Measurements from ENCODE around the gene IQSEC1. TPM values are rescaled to one million over a fixed set of nuclear protein-coding genes. Genes with fewer than 3 reads are reported as not detected.

Gene IQSEC1
- total RNA-seq, 2 donors from 2014 or later, result 31.2 to 53.5 TPM

DNA sequence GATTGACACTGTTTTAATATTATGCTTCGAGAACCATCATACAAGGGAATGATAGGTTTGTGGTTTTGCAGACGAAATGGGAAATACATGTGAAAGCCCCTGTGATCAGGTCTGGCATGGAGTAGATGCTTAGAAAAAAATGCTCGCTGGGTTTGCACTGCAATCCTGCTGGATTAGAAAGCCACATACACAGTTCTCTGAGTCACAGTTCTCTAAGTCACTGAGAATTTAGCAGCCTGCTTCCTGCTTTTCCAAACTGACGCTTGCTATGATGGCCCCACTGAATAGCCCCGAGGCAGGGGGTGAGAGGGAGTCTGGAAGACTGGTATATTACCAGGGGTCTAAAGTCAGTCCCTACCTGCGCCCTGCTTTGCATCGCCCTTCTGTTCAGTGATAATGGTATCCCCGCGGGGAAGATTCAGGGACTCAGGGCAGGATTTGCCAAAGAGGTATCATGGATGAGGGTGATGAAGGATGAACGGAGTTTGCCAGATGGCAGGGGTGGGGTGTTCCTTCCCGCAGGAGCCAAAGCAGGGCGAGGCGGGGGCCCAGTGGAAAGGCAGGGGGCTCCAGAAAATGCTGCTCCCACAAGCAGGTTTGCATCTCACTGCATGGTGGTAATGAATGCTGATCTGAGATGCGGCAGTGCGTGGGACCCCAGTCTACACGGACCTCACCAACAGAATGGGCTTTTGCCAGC lies 82.3 kb downstream of the IQSEC1 start:
- Mint-ChIP-seq H3K4me3 (no peak overlapping the region), H3K9me3 (no peaks in the 10 kb centered on the region)

DNA sequence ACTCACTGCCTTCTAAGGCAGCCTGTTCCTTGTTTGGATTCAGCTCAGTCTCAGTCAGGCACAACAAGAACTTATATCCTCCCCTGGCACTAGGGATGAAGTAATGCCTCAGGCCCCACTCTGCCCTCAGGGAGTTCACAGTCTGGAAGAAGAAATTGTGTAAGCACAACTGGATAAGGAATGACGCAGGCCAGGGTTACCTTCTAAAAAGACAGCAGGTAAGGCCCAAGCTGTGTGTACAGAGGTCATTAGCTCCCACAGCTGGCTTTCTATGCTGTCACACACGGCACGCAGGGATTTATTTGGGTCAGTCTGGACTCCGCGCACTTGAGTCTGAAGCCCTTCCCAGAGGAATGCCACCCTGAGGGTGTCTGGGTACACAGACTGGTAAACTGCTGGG lies 82.9 kb downstream of the IQSEC1 start:
- Mint-ChIP-seq H3K4me3 (no peak overlapping the region), H3K4me1 (ENCODE audit: low read depth) (peaks cover 22% of the 10 kb centered on the region), H3K9me3 (no peaks in the 10 kb centered on the region), H3K27ac (no peak overlapping the region), H3K36me3 (ENCODE audit: insufficient read depth in 2 of 2) (no peaks in the 10 kb centered on the region), H3K27me3 (ENCODE audit: low read depth) (no peaks in the 10 kb centered on the region)
- no peak for ATAC-seq (replicated peaks in 1 of 2)
- DNase-seq, result no peak

More for the DNA sequence above, 82.3 kb downstream of the IQSEC1 start:
- H3K27me3 Mint-ChIP-seq (ENCODE audit: low read depth), result no peaks in the 10 kb centered on the region
- no peak overlapping the region for H3K27ac Mint-ChIP-seq
- H3K4me1 Mint-ChIP-seq (ENCODE audit: low read depth), result peaks cover 28% of the 10 kb centered on the region
- H3K36me3 Mint-ChIP-seq (ENCODE audit: insufficient read depth in 2 of 2), result no peaks in the 10 kb centered on the region
- no peak for DNase-seq
- no peak for ATAC-seq (replicated peaks in 1 of 2)

DNA sequence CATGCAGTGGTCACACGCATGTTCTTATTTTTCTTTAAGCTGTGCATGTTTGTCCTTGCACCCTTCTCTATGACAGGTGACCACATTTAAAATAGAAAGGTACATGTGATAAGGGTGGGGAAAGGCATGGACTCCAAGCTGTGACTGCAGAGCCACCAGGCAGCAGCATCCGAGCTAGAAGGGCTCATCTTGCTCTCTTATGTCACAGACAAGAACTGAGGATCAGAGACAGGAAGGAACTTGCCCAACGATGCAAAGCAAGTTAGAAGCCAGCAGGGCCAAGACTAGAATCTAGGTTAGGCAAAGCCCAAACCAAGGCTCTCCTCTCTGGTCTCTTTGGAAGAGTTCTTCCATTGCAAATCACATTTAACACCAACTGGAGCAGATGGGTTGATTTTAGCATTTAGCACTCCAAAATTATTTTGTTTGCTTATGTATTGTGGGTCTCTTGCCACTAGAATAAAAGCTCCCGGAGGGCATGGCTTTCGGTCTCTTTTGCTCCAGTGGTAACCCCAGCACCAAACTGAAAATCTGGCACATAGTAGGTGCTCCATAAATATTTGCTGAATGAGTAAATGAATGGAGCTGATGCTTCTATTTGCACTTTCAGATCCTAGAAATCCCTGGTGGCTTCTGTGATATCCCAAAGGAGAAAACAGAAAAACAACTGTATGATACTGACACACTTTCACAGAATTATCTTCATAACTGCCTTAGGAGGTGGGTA lies 84.3 kb downstream of the IQSEC1 start:
- no peak overlapping the region for H3K4me3 Mint-ChIP-seq
- DNase-seq (no peak), ATAC-seq (replicated peaks in 1 of 2) (no peak)
- no peak overlapping the region for H3K27ac Mint-ChIP-seq
- peaks cover 21% of the 10 kb centered on the region for H3K4me1 Mint-ChIP-seq (ENCODE audit: low read depth)
- H3K9me3 Mint-ChIP-seq, result no peaks in the 10 kb centered on the region
- no peaks in the 10 kb centered on the region for H3K36me3 Mint-ChIP-seq (ENCODE audit: insufficient read depth in 2 of 2)
- H3K27me3 Mint-ChIP-seq (ENCODE audit: low read depth), result no peaks in the 10 kb centered on the region

DNA sequence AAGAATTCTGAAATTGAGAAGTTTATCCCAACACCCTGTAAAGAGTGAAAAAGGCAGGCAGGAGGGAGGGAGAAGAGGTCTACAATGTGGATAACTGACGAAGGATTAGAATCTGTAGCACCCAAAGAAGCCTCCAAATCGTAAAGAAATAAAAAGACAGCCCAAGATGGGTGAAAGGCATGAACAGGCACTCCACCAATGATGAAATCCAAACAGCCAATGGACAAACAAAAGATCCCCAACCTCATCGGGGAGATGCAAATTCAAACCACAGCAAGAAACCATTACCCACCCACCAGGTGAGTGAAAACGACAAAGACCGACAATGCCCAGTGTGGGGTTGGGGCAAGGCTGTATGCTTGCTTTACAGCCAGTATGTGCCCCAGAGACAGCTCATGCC lies 85.6 kb downstream of the IQSEC1 start:
- H3K36me3 Mint-ChIP-seq (ENCODE audit: insufficient read depth in 2 of 2), result no peaks in the 10 kb centered on the region
- peaks cover 34% of the 10 kb centered on the region for H3K4me1 Mint-ChIP-seq (ENCODE audit: low read depth)
- H3K9me3 Mint-ChIP-seq, result no peaks in the 10 kb centered on the region
- no peak overlapping the region for H3K4me3 Mint-ChIP-seq
- no peaks in the 10 kb centered on the region for H3K27me3 Mint-ChIP-seq (ENCODE audit: low read depth)
- H3K27ac Mint-ChIP-seq, result no peak overlapping the region
- ATAC-seq (replicated peaks in 1 of 2) (no peak), DNase-seq (no peak)

DNA sequence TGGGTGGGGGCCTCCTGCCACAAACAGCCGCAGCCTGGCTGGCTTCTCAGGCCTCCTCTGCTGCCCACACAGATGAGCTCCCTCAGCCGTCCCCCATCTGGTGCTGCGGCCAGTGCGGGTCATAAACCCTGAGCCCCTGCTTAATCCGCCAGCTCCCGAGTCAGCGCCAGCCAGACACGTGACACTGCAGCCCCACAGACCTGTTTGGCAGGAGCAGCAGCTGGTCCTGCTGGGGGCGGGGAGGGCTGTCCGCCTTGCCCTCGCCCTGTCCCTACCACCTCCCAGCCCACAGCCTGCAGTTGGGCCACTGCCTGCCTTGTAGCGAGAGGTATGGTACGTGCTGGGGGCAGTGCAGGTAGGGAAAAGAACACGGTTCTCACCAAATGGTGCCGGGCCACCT lies 86.2 kb downstream of the IQSEC1 start:
- no peak for DNase-seq
- Mint-ChIP-seq H3K4me1 (ENCODE audit: low read depth) (peaks cover 40% of the 10 kb centered on the region), H3K27ac (no peak overlapping the region)

DNA sequence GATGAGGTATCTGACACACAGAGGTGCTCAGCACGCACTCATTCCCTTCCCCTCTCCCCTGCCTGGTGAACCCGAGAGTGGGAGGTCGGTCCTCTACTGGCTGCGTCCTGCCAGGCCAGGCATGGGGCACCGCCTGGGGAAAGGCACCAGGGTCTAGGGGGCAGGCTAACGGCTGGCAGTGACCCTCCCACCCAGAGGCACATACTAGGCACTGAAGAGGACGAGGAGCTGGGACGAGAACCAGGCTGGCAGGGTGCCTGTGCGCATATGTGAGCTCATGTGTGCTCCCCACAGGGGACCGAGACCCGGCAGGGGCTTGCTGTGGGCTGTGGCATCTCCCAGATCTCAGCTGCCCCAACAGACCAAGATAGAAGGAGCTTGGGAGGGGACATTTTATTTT lies 86.7 kb downstream of the IQSEC1 start:
- Mint-ChIP-seq H3K27ac (no peak overlapping the region), H3K9me3 (no peaks in the 10 kb centered on the region), H3K4me1 (ENCODE audit: low read depth) (peaks cover 43% of the 10 kb centered on the region), H3K4me3 (no peak overlapping the region), H3K27me3 (ENCODE audit: low read depth) (no peaks in the 10 kb centered on the region), H3K36me3 (ENCODE audit: insufficient read depth in 2 of 2) (no peaks in the 10 kb centered on the region)
- ATAC-seq (replicated peaks in 1 of 2), result no peak
- DNase-seq, result no peak

More for the DNA sequence above, 86.2 kb downstream of the IQSEC1 start:
- ATAC-seq (replicated peaks in 1 of 2), result no peak
- Mint-ChIP-seq H3K9me3 (no peaks in the 10 kb centered on the region), H3K27me3 (ENCODE audit: low read depth) (no peaks in the 10 kb centered on the region), H3K4me3 (no peak overlapping the region), H3K36me3 (ENCODE audit: insufficient read depth in 2 of 2) (no peaks in the 10 kb centered on the region)

DNA sequence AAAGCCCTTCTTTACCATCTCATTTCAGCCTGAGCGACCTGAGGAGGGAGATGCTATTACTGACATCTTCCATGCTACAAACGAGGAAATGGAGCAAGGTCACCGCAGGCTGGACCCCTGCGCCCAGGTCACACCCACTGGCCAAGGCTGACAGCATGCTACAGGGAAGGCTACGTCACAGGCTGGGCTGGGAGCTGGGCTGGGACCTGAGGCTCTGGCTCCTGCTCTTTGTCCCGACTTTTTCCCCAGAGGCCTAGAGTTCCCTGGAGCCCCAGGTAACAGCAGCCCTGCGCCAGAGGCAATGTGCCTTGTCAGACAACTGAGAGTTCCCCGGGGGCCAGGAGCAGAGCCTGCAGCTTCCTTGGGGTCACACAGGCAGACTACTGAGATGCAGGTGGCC lies 87.2 kb downstream of the IQSEC1 start:
- DNase-seq (no peak), ATAC-seq (replicated peaks in 1 of 2) (no peak)
- H3K27me3 Mint-ChIP-seq (ENCODE audit: low read depth), result no peaks in the 10 kb centered on the region
- H3K4me3 Mint-ChIP-seq, result no peak overlapping the region
- peaks cover 42% of the 10 kb centered on the region for H3K4me1 Mint-ChIP-seq (ENCODE audit: low read depth)
- no peaks in the 10 kb centered on the region for H3K9me3 Mint-ChIP-seq
- H3K27ac Mint-ChIP-seq, result no peak overlapping the region
- no peaks in the 10 kb centered on the region for H3K36me3 Mint-ChIP-seq (ENCODE audit: insufficient read depth in 2 of 2)

DNA sequence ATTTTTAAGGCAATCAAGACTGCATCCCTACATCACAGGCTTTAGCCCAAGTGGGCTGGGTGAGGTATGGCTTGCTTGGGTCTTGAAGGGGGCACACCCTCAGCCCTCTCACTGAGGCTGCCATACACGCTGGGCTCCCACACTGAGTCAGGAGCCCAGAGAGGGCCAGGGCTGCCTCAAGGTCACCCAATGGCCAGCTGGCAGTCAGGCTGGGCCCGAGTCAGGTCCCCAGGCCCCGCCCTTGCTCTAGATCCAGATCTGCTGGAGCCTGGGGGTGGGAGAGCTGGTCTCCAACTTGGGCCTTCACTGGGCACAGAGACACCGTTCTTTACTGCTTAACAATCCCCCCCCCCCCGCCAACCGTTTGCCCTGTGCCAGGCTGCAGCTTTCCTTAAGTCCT lies 88.1 kb downstream of the IQSEC1 start:
- no peaks in the 10 kb centered on the region for H3K9me3 Mint-ChIP-seq
- H3K36me3 Mint-ChIP-seq (ENCODE audit: insufficient read depth in 2 of 2), result no peaks in the 10 kb centered on the region
- H3K4me1 Mint-ChIP-seq (ENCODE audit: low read depth), result peaks cover 37% of the 10 kb centered on the region
- H3K27me3 Mint-ChIP-seq (ENCODE audit: low read depth), result no peaks in the 10 kb centered on the region
- H3K27ac Mint-ChIP-seq, result no peak overlapping the region
- ATAC-seq (replicated peaks in 1 of 2) (no peak), DNase-seq (no peak)
- H3K4me3 Mint-ChIP-seq, result no peak overlapping the region

DNA sequence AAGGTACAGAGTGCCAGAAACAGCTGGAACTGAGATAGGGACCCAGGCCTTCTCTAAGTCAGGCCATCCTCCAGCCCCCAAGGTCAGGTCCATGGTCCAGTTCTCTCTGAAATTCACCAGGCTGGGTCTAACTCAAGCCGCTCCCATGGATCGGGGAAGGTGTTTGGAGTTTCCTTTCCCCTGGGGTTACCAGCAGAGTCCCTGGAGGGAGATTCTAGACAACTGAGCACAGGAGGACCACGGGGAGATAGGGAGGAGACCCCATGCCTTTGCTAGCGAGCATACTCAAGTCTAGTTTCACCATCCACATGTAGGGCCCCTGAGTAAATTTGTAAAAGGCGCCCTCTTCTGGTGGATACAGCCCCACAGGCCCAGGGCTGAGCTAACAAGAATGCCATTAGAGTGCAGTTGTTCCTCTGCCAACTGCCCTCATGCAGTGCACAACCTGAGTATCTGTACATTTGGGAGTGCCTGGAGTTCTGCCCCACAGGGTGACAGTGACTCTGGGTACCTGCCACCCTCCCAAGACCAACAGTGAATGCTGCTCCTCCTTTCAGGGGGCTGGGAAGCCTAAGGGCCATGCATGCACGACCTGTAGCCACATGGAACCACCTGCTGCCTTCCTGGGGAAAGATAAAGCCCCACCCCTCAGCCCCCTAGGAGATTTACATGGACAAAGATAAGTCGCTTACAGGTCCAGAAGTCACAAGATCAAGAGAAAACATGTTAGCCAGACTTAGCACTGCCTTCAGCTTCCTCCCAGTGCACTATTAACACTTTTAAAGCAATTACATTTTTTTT lies 89.0 kb downstream of the IQSEC1 start:
- no peaks in the 10 kb centered on the region for H3K27me3 Mint-ChIP-seq (ENCODE audit: low read depth)
- H3K27ac Mint-ChIP-seq, result no peak overlapping the region
- peak; percentile 82 to 85 for ATAC-seq (replicated peaks in 1 of 2)
- peak; percentile 58 to 66 for DNase-seq
- H3K4me3 Mint-ChIP-seq, result no peak overlapping the region
- no peaks in the 10 kb centered on the region for H3K36me3 Mint-ChIP-seq (ENCODE audit: insufficient read depth in 2 of 2)
- no peaks in the 10 kb centered on the region for H3K9me3 Mint-ChIP-seq
- H3K4me1 Mint-ChIP-seq (ENCODE audit: low read depth), result peaks cover 37% of the 10 kb centered on the region

DNA sequence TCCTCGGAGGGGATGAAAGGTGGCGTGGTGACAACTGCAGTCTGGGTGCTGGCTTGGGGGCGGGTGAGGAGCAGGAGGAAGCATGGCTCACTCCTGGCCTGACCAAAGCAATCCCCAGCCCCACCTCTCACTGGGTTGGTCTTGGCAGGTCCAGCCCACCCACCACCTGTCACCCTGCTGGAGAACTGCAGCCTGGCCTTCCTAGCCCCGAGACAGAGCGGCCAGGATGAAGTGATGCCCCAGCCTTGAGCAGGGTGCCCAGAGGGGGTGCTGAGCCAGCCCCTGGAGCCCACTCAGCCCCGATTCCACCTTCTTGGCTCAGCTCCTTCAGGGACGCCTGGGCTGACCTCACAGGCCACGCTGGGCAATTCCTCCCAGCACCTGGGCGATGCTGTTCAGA lies 89.9 kb downstream of the IQSEC1 start:
- Mint-ChIP-seq H3K9me3 (no peaks in the 10 kb centered on the region), H3K27me3 (ENCODE audit: low read depth) (no peaks in the 10 kb centered on the region), H3K4me3 (no peak overlapping the region), H3K4me1 (ENCODE audit: low read depth) (peaks cover 29% of the 10 kb centered on the region), H3K27ac (no peak overlapping the region), H3K36me3 (ENCODE audit: insufficient read depth in 2 of 2) (no peaks in the 10 kb centered on the region)
- no peak for DNase-seq
- peak in 1 of 2 donors; percentile 18 for ATAC-seq (replicated peaks in 1 of 2)

DNA sequence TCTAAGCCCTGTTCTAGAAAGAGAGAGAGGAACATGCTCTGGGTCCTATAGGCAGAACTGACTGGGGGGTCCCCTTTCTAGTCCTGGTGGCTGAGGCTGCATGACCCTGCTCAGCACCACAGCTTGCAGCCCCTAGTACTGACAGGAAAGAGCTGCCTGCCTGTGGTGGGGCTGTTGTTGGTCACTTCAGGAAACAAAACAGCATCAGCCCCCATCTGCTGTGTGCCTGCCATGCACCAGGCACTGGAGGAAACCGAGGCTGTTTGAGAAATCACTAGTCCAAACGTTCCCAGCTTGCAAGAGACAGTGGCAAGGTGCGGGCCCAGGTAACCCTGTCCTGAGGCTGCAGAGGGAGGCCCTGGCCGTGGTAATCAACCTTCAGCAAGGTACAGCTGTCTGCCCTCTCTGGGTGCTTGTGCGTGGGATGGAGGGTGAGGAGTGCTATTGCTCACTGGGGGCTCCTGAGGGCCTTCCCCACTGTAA lies 90.6 kb downstream of the IQSEC1 start:
- no peak for DNase-seq
- Mint-ChIP-seq H3K9me3 (no peaks in the 10 kb centered on the region), H3K4me1 (ENCODE audit: low read depth) (peaks cover 29% of the 10 kb centered on the region), H3K36me3 (ENCODE audit: insufficient read depth in 2 of 2) (no peaks in the 10 kb centered on the region), H3K27ac (no peak overlapping the region), H3K27me3 (ENCODE audit: low read depth) (no peaks in the 10 kb centered on the region), H3K4me3 (peak overlapping the region in 1 of 2 donors; percentile 36)
- ATAC-seq (replicated peaks in 1 of 2), result peak; percentile 37 to 51

DNA sequence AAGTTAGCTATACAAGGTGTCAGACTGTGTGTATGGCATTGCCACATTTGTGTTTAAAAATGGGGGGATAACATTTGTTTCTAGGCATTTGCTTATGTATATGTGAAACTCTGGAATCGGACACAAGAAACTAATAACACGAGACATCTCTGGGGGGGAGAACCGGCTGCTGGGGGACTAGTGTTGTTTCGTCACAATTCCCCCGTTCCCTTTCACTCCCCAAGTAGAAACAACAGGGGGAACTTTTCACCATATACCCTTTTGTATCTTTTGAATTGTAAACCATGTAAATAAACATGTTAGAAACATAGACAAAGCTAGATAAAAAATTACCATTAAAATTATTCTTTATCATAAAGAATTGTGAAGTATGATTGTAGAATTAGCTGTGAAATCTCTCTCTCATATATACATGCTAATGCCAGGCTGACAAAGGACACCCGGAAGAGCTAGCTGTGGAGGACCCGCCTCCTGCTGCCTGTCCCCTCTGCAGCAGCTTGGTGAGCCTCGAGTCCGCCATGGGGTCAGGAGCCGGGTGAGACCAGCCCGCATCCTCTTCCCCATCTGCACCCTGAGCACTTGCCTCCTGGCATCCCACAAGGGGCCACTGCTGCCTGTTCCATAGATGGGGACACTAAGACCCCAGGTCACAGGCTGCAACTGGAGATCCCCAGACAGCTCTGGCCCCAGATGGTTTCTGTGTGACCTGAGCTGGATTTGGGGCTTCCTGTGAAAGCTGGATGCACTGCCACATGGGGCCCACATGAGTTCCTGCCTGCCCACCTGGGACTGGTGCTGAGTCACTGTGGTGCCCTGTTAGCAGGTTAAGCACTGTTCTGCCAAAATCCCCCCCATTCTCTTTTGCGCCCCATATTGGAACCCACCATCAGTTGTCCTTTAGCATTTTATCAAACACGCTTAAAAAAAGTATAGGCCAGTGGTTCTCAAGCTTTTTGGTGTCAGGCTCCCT lies 91.6 kb downstream of the IQSEC1 start:
- ATAC-seq (replicated peaks in 1 of 2) (peak; percentile 22 to 26), DNase-seq (no peak)
- Mint-ChIP-seq H3K4me1 (ENCODE audit: low read depth) (peaks cover 29% of the 10 kb centered on the region), H3K27me3 (ENCODE audit: low read depth) (no peaks in the 10 kb centered on the region), H3K4me3 (no peak overlapping the region), H3K36me3 (ENCODE audit: insufficient read depth in 2 of 2) (no peaks in the 10 kb centered on the region), H3K9me3 (no peaks in the 10 kb centered on the region), H3K27ac (peak overlapping the region; percentile 60)

Data from activated T-cell treated with anti-CD3 and anti-CD28 coated beads, Interleukin-2, amount 50 U/mL, for 72 hours (primary cell).